Coronary artery (tissue), 2 donors: Measurements from ENCODE around the gene CDK14.

Source experiments
- DNase-seq: peaks from one replicate; pipeline ENCODE4 v3.0.0-alpha.2; 2017; ENCODE audit warnings: low spot score
- H3K27ac ChIP-seq, 2 donors: fragments of 200-600 bp; sonication (generic); one replicate each; pipeline ENCODE4 v1.5.1; 2016 to 2019
- H3K4me3 ChIP-seq: fragments of 200-600 bp; sonication (generic); 2 replicates; pipeline ENCODE4 v1.5.1; 2016; ENCODE audit warnings: mild to moderate bottlenecking, moderate library complexity
- TF ChIP-seq, protein P1 (sequence below): fragments of 200-600 bp; sonication (generic); IDR thresholded peaks from one replicate; pipeline ENCODE4 v1.5.1; 2019; ENCODE audit warnings: antibody characterized with exemption

CDK14 gene

GRCh38 chr7:90686146-90686545 lies 90.0 kb downstream of the CDK14 start:
- DNase-seq, result no peak
- TF ChIP-seq, protein P1, sequence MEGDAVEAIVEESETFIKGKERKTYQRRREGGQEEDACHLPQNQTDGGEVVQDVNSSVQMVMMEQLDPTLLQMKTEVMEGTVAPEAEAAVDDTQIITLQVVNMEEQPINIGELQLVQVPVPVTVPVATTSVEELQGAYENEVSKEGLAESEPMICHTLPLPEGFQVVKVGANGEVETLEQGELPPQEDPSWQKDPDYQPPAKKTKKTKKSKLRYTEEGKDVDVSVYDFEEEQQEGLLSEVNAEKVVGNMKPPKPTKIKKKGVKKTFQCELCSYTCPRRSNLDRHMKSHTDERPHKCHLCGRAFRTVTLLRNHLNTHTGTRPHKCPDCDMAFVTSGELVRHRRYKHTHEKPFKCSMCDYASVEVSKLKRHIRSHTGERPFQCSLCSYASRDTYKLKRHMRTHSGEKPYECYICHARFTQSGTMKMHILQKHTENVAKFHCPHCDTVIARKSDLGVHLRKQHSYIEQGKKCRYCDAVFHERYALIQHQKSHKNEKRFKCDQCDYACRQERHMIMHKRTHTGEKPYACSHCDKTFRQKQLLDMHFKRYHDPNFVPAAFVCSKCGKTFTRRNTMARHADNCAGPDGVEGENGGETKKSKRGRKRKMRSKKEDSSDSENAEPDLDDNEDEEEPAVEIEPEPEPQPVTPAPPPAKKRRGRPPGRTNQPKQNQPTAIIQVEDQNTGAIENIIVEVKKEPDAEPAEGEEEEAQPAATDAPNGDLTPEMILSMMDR, result no peak
- Histone ChIP-seq H3K27ac (no peak overlapping the region), H3K4me3 (no peak overlapping the region)

DNA sequence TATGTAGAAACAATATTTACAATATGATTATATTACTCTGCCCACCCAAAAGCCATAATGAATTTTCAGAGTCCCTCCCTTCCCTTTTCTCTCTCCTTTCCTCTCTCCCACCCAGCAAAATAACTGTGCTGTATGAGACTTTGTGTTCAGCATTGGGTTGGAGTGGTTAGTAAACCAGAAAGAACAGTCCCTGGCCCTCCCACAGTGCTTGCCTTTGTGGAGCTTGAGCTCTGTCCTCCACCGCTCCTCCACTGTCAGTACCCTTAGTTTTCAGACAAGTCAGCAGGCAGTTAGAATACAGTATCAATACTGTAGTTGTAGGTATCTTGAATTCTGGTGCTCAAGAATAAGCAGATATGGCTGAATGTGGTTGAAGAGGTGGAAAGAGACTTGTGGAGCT lies 92.7 kb downstream of the CDK14 start:
- no peak overlapping the region for H3K4me3 ChIP-seq
- DNase-seq, result no peak
- TF ChIP-seq, protein P1, result no peak
- H3K27ac ChIP-seq, result no peak overlapping the region

DNA sequence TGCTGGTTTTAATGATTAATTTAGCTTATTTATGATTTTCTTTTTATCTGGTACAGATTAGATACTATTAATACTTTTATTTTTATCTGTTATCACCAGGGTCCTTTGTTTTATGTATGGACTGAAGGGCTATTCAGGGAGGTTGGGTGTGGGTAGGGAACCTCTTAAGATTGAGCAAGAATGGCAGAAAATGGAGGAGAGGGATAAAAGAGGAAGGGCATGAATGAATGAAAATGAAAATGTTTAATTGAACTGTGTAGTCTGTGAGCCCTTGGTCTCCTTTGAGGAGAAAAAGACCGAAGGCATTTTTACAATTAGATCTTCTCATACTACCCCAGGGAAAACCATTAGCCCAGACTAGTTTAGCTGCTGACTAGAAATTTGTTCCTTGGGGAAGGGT lies 93.1 kb downstream of the CDK14 start:
- no peak overlapping the region for H3K27ac ChIP-seq
- DNase-seq, result no peak
- no peak overlapping the region for H3K4me3 ChIP-seq
- TF ChIP-seq, protein P1, result no peak

DNA sequence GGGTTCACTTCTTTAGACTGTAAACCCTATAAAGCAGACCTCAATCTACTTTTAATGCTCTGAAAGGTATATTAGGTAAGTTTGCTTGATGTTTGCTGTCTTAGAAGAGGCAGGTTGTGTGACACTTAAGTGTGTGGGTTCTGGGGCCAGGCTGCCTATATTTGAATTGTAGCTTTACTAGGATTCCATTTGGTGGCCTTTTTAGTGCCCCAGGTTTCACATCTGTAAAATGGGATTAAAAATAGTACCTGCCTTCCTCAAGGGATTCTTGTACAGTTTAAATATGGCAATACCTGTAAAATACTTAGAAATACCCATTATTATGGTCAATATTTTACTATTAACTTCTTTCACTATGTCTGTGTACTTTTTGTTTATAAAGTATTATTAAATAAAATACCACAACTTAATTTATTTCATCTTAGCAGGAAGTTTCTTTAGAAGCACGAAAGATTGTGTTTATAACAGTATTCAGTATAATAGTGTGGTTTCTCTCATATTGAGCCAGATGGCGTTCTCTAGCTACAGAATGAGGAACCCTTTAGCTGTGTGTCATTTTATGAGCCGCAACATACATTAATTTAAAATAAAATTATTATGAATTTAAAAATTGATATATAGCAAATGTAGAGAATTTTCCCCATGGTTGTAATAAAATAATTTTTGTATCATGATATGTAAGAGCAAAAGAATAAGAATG lies 94.2 kb downstream of the CDK14 start:
- TF ChIP-seq, protein P1, result no peak
- H3K27ac ChIP-seq, result no peak overlapping the region
- DNase-seq, result no peak
- no peak overlapping the region for H3K4me3 ChIP-seq

DNA sequence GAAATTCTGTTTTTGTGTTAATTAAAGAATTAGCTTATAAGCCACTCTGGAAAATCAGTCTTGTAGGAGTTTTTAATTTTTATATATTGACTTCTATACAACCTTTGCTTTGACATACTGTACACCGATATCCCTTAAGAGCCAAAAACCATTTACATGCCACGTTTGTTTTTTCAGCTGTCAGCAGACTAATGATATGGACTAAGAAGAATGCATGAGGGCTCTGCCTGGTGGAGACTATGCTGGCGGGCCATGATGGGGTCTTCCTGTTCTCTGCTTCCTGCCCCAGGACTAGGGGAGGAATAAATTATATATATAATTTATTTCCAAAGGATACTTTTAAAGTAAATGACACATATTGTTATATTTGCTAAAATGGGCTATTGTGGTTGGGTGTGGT lies 96.3 kb downstream of the CDK14 start:
- Histone ChIP-seq H3K27ac (no peak overlapping the region), H3K4me3 (no peak overlapping the region)
- TF ChIP-seq, protein P1, result no peak
- no peak for DNase-seq

GRCh38 chr7:90692947-90693346 lies 96.8 kb downstream of the CDK14 start:
- no peak for DNase-seq
- Histone ChIP-seq H3K27ac (no peak overlapping the region), H3K4me3 (no peak overlapping the region)
- TF ChIP-seq, protein P1, result no peak

DNA sequence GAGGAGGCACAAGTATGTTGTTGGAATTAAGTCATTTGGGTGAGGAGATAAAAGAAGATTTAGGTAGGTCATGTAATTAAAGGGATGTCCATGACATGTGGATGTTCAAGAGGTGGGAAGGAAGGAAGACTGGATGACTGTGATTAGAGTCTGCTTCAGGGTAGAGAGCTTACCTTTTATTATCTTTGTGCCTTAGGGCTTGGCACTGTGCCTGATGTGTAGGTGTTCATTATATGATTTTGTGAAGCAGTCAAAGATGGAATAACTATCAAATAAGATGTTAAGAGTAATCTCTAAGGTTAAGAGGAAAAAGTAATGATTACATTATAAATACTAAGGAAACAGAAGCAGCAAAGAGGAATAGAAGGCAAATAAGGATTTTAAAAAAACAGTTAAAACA lies 97.8 kb downstream of the CDK14 start:
- DNase-seq, result no peak
- H3K27ac ChIP-seq, result no peak overlapping the region
- TF ChIP-seq, protein P1, result no peak
- H3K4me3 ChIP-seq, result no peak overlapping the region
